ENCODE results near the gene EMID1.
"Not testable (repeated sequence)": the region's sequence is repeated elsewhere in the genome, so short reads cannot be mapped to it uniquely, and the experiment has no call there.

EMID1 gene

DNA sequence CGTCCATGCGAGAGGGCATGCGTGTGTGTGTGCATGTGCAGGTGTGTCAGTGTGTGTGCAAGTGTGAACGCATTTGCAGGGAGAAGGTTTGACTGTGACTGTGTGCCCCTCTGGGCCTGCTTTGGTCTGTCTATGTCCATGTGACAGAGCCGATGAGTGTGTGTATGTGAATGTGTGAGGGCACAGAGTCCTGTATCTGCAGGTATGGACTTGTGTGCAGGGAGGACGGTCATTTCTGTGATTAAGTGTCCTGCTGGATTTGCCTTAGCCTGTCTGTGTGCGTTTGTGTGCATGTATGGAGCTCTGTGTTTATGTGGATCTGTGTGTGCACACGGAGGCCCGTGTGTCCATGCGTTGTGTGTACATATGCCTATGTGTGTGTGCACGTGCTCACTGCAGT is 5.4 kb downstream of the EMID1 start:
- DNase-seq (ENCODE audit: low read depth): no peak

GRCh38 chr22:29211466-29211865 is 5.8 kb downstream of the EMID1 start:
- no peak for DNase-seq (ENCODE audit: low read depth)

GRCh38 chr22:29212743-29213142 is 7.0 kb downstream of the EMID1 start:
- DNase-seq (ENCODE audit: low read depth): no peak

- DNase-seq (ENCODE audit: low read depth): no peak
Measured at GRCh38 chr22:29213493-29213892, 7.8 kb downstream of the EMID1 start.

- no peak for DNase-seq (ENCODE audit: low read depth)
Measured at GRCh38 chr22:29214232-29214631, 8.5 kb downstream of the EMID1 start.

DNA sequence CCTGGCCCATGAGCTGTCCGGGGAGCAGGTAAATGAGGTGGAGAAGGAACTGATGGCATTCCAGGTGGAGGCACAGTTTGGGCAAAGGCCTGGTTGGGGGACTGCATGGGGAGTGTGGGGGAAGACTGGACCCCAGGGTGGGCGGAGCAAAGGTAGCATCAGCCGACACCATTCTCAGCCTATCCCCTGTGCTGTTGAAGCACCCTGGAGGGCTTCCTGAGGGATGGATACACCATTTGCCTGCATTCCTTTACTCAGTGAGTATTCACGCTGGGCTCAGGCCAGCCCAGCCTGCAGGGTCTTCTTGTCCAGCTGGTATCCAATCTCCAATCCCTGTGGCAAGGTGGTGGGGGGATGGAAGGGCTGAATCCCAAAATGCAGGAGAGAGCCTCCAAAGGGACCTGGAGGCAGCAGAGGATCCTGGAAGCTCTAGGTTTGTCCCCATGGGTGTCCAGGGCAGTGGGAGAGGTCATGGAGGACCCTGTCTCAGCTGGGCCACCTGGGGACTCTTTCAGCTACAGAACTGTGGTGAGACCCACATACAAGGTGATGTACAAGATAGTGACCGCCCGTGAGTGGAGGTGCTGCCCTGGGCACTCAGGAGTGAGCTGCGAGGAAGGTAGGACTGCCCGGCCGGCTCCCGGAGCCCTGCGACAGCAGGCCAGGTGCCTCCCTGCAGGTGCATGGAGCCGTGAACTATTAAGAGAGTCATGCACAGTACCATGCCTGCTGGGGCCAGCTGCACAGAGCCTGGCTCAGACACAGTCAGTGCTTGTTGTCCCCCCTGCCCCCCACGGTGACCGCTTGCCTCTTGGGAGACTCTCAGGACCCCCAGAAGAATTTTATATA is 9.5 kb downstream of the EMID1 start:
- DNase-seq (ENCODE audit: low read depth): no peak

- DNase-seq (ENCODE audit: low read depth): no peak
Measured at GRCh38 chr22:29216011-29216872, 10.5 kb downstream of the EMID1 start.

DNA sequence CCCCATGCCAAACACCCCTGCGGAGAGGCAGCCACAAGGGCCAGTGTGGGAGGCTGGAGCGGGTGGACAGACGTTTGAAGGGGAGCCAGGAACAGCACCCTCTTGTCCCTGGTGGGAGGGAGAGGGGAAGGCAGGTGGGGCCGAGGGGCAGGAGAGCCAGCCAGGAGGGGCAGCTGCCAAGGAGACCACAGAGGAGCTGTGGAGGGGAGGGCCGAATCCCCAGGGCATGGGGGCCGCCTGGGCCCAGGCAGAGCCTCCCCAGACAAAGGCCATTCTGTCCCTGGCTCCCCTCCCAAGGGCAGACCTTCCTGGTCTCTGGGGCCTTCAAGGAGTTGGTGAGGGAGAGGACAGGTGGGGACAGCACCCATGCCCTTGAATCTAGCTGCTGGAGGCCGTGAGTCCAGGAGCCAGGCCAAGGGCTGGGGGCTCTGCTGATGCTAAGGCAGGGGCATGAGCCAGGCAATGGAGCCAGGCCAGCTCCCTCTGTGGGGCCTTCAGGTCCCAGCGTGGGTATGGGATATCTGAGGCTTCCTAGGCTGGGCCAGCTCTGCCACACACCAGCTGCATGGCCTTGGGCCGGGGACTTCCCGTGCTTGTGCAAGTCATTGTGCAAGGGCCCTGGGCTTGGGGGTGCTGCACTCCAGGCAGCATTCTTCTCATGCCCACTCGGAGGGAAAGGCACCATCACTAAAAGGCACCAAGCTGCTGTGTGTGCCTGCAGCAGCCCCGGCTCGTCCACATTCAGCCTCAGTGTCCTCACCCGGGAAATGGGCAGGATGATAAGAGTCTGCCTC is 11.4 kb downstream of the EMID1 start:
- DNase-seq (ENCODE audit: low read depth): no peak

DNA sequence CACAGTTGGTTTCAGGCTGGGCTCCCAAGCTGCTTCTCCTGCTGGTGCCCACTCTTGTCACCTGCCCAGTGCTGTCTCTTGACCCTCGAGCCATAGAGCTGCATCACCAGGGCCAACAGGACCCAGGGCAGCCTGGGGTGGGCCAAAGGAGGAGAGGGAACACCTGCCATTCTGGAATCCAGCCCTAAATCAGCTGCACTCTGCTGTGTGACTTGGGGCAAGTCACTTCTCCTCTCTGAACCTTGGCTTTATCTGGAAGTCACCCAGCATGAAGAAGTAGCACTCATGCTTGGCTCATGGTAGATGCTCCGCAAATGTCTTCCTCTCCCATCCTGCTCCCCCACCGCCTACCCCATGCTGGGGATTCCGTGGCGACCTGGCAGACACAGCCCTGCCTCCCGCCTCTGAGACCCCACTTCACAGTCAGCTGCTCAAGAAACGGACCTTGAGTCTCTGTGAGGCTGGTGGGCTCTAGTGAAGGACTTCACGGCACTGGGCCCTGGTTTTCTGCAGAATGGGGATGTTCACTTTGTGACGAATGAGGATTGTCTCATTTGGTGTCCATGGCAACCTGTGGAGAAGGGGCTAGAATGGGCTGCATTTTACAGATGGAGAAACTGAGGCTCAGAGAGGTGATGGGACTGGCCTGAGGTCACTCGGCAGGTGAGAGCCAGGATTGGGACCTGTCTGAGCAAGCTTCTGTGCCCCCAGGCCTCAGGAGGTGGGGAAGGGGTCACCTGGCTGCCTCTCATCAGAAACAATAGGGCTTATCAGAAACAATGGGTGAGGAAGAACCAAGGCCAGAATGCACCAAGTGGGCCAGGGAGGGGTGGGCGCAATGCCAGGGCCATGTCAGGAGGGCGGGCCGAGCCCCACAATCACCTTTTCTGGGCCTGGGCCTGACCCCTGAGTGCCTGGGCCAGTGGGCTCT is 12.4 kb downstream of the EMID1 start:
- DNase-seq (ENCODE audit: low read depth): no peak

GRCh38 chr22:29218758-29219408 is 13.2 kb downstream of the EMID1 start:
- DNase-seq (ENCODE audit: low read depth): no peak

DNA sequence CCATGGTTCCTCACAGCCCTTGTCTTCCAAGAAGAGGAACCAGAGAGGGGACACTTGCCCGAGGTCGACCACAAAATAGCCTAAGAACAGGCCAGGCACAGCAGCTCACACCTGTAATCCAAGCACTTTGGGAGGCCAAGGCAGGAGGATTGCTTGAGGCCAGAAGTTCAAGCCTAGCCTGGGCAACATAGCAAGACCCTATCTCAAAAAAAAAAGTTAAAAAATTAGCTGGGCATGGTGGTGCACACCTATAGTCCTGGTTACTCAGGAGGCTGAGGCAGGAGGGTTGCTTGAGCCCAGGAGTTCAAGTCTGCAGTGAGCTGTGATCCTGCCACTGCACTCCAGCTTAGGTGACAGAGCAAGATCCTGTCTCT is 13.7 kb downstream of the EMID1 start:
- DNase-seq (ENCODE audit: low read depth): not testable (repeated sequence)

GRCh38 chr22:29219881-29220670 is 14.4 kb downstream of the EMID1 start:
- no peak for DNase-seq (ENCODE audit: low read depth)

DNA sequence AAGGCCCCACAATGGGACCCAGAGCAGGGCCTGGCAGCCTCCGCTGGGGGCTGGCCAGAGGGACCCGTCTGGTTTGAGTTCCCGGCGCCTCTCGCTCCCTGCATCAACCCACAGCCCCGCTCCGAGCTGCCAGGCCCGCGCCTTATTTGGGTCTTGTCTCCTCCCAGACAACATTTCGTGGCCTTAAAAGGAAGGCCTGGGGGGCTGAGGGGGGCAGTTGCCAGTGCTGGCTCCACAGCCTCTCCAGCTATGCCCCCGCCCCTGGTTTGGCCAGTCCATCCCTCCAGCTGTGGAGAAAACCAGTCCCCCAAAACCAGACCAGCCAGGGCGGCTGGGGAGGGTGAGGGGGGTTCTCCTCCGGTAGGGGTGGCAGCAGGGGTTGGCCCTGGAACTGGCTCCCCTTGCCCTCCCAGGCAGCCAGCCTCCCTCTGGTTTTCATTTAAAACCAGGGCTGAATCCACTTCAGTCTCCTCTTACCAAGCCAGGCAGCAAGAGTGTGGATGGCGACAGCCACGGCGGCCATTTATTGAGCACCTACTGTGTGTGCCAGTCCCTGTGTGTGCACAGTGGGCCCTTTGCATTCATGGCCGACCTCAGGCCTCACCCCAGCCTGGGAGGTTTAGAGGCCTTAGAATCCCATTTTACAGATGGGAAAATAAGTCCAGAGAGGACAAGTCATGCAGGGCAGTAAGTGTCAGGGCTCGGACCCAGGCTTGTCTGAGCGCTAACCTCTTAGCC is 18.6 kb downstream of the EMID1 start:
- DNase-seq (ENCODE audit: low read depth): no peak

- DNase-seq (ENCODE audit: low read depth): no peak
Measured at GRCh38 chr22:29224859-29225410, 19.2 kb downstream of the EMID1 start.

DNA sequence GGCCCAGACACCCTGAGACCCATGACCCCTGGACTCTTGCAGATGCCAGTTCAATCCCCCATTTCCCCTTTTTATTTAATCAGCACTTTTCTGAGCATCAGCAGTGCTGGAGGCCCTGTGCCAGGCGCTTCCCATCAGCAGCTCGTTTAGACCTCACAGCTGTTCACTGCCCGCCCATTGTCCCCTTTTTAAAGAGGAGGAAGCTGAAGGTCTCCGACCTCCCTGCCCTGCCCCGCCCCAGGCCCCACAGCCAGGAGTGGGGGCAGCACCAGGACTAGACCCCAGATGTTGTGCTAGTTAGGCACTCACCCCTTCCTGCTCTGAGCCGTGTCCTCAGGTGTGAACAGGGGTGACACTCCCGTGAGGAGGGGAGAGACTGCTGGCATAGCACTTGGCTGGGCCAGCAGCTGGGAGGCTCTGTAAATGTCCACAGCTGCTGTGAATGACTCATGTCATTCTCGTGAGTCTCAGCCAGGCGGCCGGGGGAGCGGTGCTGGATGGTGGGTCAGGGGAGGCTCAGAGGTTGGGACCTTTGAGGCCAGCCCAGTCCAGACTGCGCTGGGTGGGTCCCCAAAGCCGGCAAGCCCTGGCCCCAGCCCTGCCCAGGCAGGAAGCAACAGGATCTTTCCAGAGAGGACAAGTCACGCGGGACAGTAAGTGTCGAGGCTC is 19.9 kb downstream of the EMID1 start:
- peak; percentile 33 for DNase-seq (ENCODE audit: low read depth)

DNA sequence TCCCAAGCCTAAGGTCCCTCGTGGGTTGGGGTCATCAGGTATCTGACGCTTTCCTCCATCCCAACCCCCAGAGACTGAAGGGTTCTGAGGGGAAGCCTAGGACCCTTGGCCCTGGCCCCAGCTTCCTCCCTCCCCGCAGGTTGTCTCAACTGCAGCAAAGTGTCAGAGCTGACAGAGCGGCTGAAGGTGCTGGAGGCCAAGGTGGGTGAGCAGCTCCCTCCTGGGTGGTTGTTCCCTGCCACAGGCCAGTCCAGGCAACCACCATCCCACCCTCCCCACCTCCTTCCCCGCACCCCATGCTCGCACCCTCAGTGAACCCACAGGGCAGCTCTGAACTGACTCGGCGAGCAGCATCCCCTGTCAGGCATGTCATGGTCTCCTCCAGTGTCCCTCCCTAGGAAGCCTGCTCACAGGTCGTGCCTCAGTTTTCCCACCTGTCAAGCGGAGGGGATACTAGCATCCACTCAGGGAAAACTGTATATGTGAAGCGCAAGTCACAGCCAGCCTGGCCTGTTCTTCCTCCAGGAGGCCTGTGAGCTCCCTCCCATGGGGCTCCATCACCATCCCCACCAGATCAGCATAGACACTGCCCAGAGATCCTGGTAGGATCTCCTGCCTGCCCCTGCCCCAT is 20.8 kb downstream of the EMID1 start:
- DNase-seq (ENCODE audit: low read depth): no peak

GRCh38 chr22:29230972-29231875 is 25.5 kb downstream of the EMID1 start:
- no peak for DNase-seq (ENCODE audit: low read depth)
